HepG2 (cell line): ENCODE results near the gene CYP27A1. TPM values are rescaled to one million over a fixed set of nuclear protein-coding genes. Genes with fewer than 3 reads are reported as not detected.

Source experiments
- FIP1L1 ChIP-seq: fragments of 200-400 bp; formaldehyde crosslinking; IDR thresholded peaks from 2 replicates; pipeline ENCODE4 v1.6.1; 2018; ENCODE audit warnings: low read depth, mild to moderate bottlenecking, low read length, moderate library complexity, borderline replicate concordance; ENCODE audit not compliant: insufficient read depth
- JDP2 ChIP-seq: sonication (generic); formaldehyde crosslinking; IDR thresholded peaks from 2 replicates; pipeline ENCODE4 v1.8.1; 2022; ENCODE audit warnings: missing genetic modification reagents, borderline replicate concordance
- PITX1 ChIP-seq: sonication (generic); formaldehyde crosslinking; IDR thresholded peaks from 2 replicates; pipeline ENCODE4 v1.5.1; 2020; ENCODE audit warnings: mild to moderate bottlenecking, missing genetic modification reagents
- RELA ChIP-seq: sonication (generic); formaldehyde crosslinking; IDR thresholded peaks from 2 replicates; pipeline ENCODE4 v1.4.0; 2020; ENCODE audit warnings: missing genetic modification reagents
- REXO4 ChIP-seq: sonication (generic); formaldehyde crosslinking; IDR thresholded peaks from 2 replicates; pipeline ENCODE4 v1.8.0; 2022; ENCODE audit warnings: missing genetic modification reagents, mild to moderate bottlenecking, borderline replicate concordance
- SMAD1 ChIP-seq: sonication (generic); formaldehyde crosslinking; IDR thresholded peaks from 2 replicates; pipeline ENCODE4 v1.4.0; 2020; ENCODE audit warnings: missing genetic modification reagents, low read depth, mild to moderate bottlenecking, borderline replicate concordance
- TCF12 ChIP-seq, 2 experiments: fragments of 450-650 bp in 1 of 2; sonication (generic) in 1 of 2; formaldehyde crosslinking in 1 of 2; IDR thresholded peaks; 2 replicates each; pipeline versions ENCODE4 v1.6.1 to v1.8.0; 2017 to 2022; ENCODE audit warnings: antibody characterized with exemption in 1 of 2, mild to moderate bottlenecking in 1 of 2, missing genetic modification reagents in 1 of 2, moderate library complexity in 1 of 2
- ZBTB39 ChIP-seq: sonication (generic); formaldehyde crosslinking; IDR thresholded peaks from 2 replicates; pipeline ENCODE4 v1.5.0; 2020; ENCODE audit warnings: missing genetic modification reagents
- ZC3H13 ChIP-seq: sonication (generic); formaldehyde crosslinking; IDR thresholded peaks from 2 replicates; pipeline ENCODE4 v1.8.1; 2023; ENCODE audit warnings: mild to moderate bottlenecking, missing genetic modification reagents, moderate library complexity
- ZFX ChIP-seq: sonication (generic); formaldehyde crosslinking; IDR thresholded peaks from 2 replicates; pipeline ENCODE4 v1.4.0; 2020; ENCODE audit warnings: mild to moderate bottlenecking, low read depth, missing genetic modification reagents, moderate library complexity
- ZNF34 ChIP-seq: sonication (generic); formaldehyde crosslinking; IDR thresholded peaks from 2 replicates; pipeline ENCODE4 v1.4.0; 2020; ENCODE audit warnings: mild to moderate bottlenecking, missing genetic modification reagents, borderline replicate concordance
- ZNF350 ChIP-seq: sonication (generic); formaldehyde crosslinking; IDR thresholded peaks from 2 replicates; pipeline ENCODE4 v1.4.0; 2020; ENCODE audit warnings: mild to moderate bottlenecking, low read depth, missing genetic modification reagents, borderline replicate concordance
- ZNF530 ChIP-seq: sonication (generic); formaldehyde crosslinking; IDR thresholded peaks from 2 replicates; pipeline ENCODE4 v1.5.0; 2020; ENCODE audit warnings: low read depth, mild to moderate bottlenecking, missing genetic modification reagents
- ZNF704 ChIP-seq: sonication (generic); formaldehyde crosslinking; IDR thresholded peaks from 2 replicates; pipeline ENCODE4 v1.8.1; 2023; ENCODE audit warnings: mild to moderate bottlenecking, inconsistent platforms, moderate library complexity, missing genetic modification reagents, borderline replicate concordance
- ZSCAN31 ChIP-seq: sonication (generic); formaldehyde crosslinking; IDR thresholded peaks from 2 replicates; pipeline ENCODE4 v1.5.0; 2020; ENCODE audit warnings: low read depth, mild to moderate bottlenecking, missing genetic modification reagents
- polyA plus RNA-seq, 8 experiments: library from polyadenylated mRNA; depleted of rRNA in 3 of 8; stranded (reverse) in 7 of 8; unstranded in 1 of 8; fragments of >200 nt; fragmentation: Illumina TruSeq in 4 of 8; extraction: Trizol in 4 of 8; gene quantifications; 2 replicates each; pipeline versions ENCODE4 v1.2.1 to v1.2.3, GENCODE V29; 2011 to 2016; ENCODE audit warnings: low read depth in 4 of 8, missing spikeins in 1 of 8, mixed read lengths in 1 of 8; ENCODE audit not compliant: insufficient read depth in 1 of 8
- total RNA-seq, 5 experiments: library from RNA; depleted of rRNA; stranded (reverse); fragments of >200 nt; fragmentation: Illumina TruSeq; extraction: Trizol; gene quantifications; 2 replicates each; pipeline ENCODE4 v1.2.3, GENCODE V29; 2016; ENCODE audit warnings: low read depth in 1 of 5
- TF ChIP-seq, protein P1 (sequence below): IDR thresholded peaks from 2 replicates; pipeline ENCODE4 v1.4.0; 2020; ENCODE audit warnings: mild to moderate bottlenecking, missing genetic modification reagents
- TF ChIP-seq, protein P2 (sequence below): sonication (generic); formaldehyde crosslinking; IDR thresholded peaks from 2 replicates; pipeline ENCODE4 v1.4.0; 2020; ENCODE audit warnings: missing genetic modification reagents

CYP27A1 gene
- total and polyA plus RNA-seq, 2 of the 13 experiments (the other 11 are each of a cell fraction or from before 2014, with no cell fraction given) = 157 to 266 TPM

DNA sequence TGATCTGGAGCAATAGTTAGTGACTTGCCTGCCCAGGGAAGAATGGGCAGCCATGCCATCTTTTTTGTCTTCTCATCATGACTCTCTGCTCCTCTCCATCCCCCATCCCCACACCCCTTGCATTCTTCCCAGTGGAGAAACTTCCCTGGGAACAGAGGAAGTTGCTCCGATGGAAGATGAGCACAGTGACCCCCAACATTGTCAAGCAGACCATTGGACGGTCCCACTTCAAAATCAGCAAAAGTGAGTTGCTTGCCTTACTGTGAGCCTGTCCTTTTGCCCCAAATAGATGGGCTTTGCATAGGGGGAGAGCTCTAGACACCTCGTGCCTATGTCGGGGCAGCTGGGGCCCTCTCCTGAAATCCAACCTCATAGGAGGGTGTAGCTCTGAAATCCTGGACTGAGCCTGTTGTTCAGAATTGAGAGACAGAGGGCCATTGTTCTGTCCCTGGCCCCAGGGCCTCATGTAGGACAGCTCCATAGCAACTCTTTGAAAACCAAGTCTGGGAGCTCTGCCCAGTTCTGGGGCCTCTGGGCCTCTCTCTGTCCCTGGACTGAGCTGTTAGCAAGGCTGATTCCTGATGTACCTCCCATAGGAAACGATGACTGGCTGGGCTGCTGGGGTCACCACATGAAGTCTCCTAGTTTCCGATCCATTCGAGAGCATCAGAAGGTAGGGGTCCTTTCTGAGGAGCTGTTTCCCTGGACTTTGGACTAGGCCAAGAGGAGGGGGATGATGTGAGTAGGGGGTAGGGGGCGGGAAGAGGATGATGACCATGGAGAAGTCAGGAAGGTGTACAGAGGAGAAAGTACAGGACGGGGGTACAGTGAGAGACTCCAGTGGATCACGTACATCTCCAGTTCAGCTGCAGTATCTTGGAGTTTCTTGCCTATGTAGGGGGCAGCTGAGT, 36.1 kb upstream of the CYP27A1 start (continued):
- TF ChIP-seq REXO4 (CRISPR knock-in tag) = no peak
- TF ChIP-seq ZFX (CRISPR knock-in tag) = peak; percentile 76
- no peak for TF ChIP-seq ZC3H13 (CRISPR knock-in tag)
- TF ChIP-seq ZNF34 (CRISPR knock-in tag) = no peak; the same call in 1 of the 2 replicates
- no peak for TF ChIP-seq ZSCAN31
- TF ChIP-seq ZNF350 (CRISPR knock-in tag) = peak; percentile 69; the same call in 1 of the 2 replicates
- TF ChIP-seq RELA (CRISPR knock-in tag) = no peak
- TF ChIP-seq ZBTB39 (CRISPR knock-in tag) = no peak
- peak; percentile 86; the same call in 1 of the 2 replicates for TF ChIP-seq ZNF704 (CRISPR knock-in tag)
- TF ChIP-seq, protein P1, sequence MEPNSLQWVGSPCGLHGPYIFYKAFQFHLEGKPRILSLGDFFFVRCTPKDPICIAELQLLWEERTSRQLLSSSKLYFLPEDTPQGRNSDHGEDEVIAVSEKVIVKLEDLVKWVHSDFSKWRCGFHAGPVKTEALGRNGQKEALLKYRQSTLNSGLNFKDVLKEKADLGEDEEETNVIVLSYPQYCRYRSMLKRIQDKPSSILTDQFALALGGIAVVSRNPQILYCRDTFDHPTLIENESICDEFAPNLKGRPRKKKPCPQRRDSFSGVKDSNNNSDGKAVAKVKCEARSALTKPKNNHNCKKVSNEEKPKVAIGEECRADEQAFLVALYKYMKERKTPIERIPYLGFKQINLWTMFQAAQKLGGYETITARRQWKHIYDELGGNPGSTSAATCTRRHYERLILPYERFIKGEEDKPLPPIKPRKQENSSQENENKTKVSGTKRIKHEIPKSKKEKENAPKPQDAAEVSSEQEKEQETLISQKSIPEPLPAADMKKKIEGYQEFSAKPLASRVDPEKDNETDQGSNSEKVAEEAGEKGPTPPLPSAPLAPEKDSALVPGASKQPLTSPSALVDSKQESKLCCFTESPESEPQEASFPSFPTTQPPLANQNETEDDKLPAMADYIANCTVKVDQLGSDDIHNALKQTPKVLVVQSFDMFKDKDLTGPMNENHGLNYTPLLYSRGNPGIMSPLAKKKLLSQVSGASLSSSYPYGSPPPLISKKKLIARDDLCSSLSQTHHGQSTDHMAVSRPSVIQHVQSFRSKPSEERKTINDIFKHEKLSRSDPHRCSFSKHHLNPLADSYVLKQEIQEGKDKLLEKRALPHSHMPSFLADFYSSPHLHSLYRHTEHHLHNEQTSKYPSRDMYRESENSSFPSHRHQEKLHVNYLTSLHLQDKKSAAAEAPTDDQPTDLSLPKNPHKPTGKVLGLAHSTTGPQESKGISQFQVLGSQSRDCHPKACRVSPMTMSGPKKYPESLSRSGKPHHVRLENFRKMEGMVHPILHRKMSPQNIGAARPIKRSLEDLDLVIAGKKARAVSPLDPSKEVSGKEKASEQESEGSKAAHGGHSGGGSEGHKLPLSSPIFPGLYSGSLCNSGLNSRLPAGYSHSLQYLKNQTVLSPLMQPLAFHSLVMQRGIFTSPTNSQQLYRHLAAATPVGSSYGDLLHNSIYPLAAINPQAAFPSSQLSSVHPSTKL = peak; percentile 75; the same call in 1 of the 2 replicates
- TF ChIP-seq ZNF530 (CRISPR knock-in tag) = no peak
- TF ChIP-seq PITX1 (CRISPR knock-in tag) = peak; percentile 73; the same call in 1 of the 2 replicates
- TF ChIP-seq TCF12 (IDR thresholded peaks at IDR 0.05) = no peak
- TF ChIP-seq TCF12 (CRISPR knock-in tag; IDR thresholded peaks at IDR 0.05) = no peak
- TF ChIP-seq JDP2 (CRISPR knock-in tag) = no peak
- TF ChIP-seq, protein P2, sequence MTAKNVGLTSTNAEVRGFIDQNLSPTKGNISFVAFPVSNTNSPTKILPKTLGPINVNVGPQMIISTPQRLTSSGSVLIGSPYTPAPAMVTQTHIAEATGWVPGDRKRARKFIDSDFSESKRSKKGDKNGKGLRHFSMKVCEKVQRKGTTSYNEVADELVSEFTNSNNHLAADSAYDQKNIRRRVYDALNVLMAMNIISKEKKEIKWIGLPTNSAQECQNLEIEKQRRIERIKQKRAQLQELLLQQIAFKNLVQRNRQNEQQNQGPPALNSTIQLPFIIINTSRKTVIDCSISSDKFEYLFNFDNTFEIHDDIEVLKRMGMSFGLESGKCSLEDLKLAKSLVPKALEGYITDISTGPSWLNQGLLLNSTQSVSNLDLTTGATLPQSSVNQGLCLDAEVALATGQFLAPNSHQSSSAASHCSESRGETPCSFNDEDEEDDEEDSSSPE (CRISPR knock-in tag) = no peak
- no peak; the same call in 1 of the 2 replicates for TF ChIP-seq SMAD1
- no peak for TF ChIP-seq FIP1L1
